Lower leg skin (tissue), 3 donors: Measurements from ENCODE around the gene ESRP2.

Experiments
- CTCF ChIP-seq, 3 donors: fragments of 450-650 bp; IDR thresholded peaks; one replicate each; pipeline ENCODE4 v1.5.1; 2016; ENCODE audit warnings: antibody characterized with exemption in 3 of 3, mild to moderate bottlenecking in 3 of 3, moderate library complexity in 2 of 3
- POLR2A ChIP-seq, 2 donors: fragments of 450-650 bp; IDR thresholded peaks; one replicate each; pipeline ENCODE4 v1.6.1; 2016 to 2017; ENCODE audit warnings: antibody characterized with exemption in 2 of 2, mild to moderate bottlenecking in 1 of 2, moderate library complexity in 1 of 2

- TF ChIP-seq POLR2A (IDR thresholded peaks at IDR 0.05), result no peak
- TF ChIP-seq CTCF (IDR thresholded peaks at IDR 0.05), result no peak
These were observed 29.4 kb upstream of the ESRP2 start for GRCh38 chr16:68265078-68265920.
